HepG2 (cell line): ENCODE measurements around the gene PTPRN. TPM values are rescaled to one million over a fixed set of nuclear protein-coding genes. Genes with fewer than 3 reads are reported as not detected.
A peak's percentile ranks its signal among the peaks of the same experiment; 100 is the strongest.

Experiments
- ATAC-seq: fragments of 200-7000 bp; cut with Tn5 transposase; 3 replicates; pipeline ENCODE4 v1.9.1; 2020; ENCODE audit warnings: mild to moderate bottlenecking, moderate library complexity
- BruUV-seq: library from RNA; stranded (reverse); fragments of 400-500 nt; replicated peaks from 2 replicates; lab custom pipeline; 2021; lab: Mats Ljungman, UMichigan
- CTCF ChIA-PET: fragments of 300-600 bp; formaldehyde crosslinking; extraction: SDS; loops from one replicate; lab custom pipeline; 2021; ENCODE audit warnings: low total read pairs, inconsistent platforms, low intra/inter-chr PET ratio; lab: Yijun Ruan, JAX
- POLR2A ChIA-PET: fragments of 350-600 bp; sonication (Branson Sonifier 250); formaldehyde crosslinking; loops from one replicate; lab custom pipeline; 2020; ENCODE audit warnings: antibody characterized with exemption, inconsistent platforms; lab: Yijun Ruan, JAX
- DNase-seq: peaks from one replicate; pipeline ENCODE4 v3.0.0-alpha.2; 2015; ENCODE audit warnings: low spot score
- FAIRE-seq: peaks from 3 replicates; lab custom pipeline; 2011; peaks lifted over from hg19 to GRCh38; lab: Jason Lieb, UNC
- H2AFZ ChIP-seq: one replicate; pipeline ENCODE4 v1.6.1; 2011; ENCODE audit warnings: low read length, inconsistent platforms
- H3K27ac ChIP-seq: fragments of 300-600 bp; 3 replicates; pipeline ENCODE4 v1.8.0; 2011; ENCODE audit warnings: mixed run types, mild to moderate bottlenecking, mixed read lengths, low read length, inconsistent platforms; ENCODE audit not compliant: insufficient read depth; ENCODE audit errors: extremely low read length
- H3K27me3 ChIP-seq, 2 experiments: fragments of 200-600 bp in 1 of 2; 2 replicates in 1 of 2; 3 replicates in 1 of 2; pipeline versions ENCODE4 v1.6.0 to v1.8.0; 2011; ENCODE audit warnings: low read length in 2 of 2, mild to moderate bottlenecking in 2 of 2, moderate library complexity in 2 of 2, inconsistent platforms in 1 of 2; ENCODE audit not compliant: insufficient read depth in 2 of 2, control insufficient read depth in 1 of 2
- H3K36me3 ChIP-seq, 2 experiments: fragments of 200-600 bp in 1 of 2; replicated peaks in 1 of 2; 2 replicates in 1 of 2; 3 replicates in 1 of 2; pipeline versions ENCODE4 v1.5.1 to v1.8.0; 2011; ENCODE audit warnings: low read length in 2 of 2, inconsistent platforms in 1 of 2; ENCODE audit not compliant: insufficient read depth in 2 of 2, control insufficient read depth in 1 of 2
- H3K4me1 ChIP-seq: 2 replicates; pipeline ENCODE4 v1.5.1; 2012; ENCODE audit warnings: low read length, inconsistent platforms; ENCODE audit not compliant: insufficient read depth
- H3K4me2 ChIP-seq: 2 replicates; pipeline ENCODE4 v1.6.0; 2011; ENCODE audit warnings: low read depth, low read length, inconsistent platforms
- H3K4me3 ChIP-seq, 3 experiments: fragments of 200-600 bp in 1 of 3; sonication (generic), shearing (Covaris generic) in 1 of 3; replicated peaks in 1 of 3; 2 replicates each; pipeline ENCODE4 v1.5.1; 2011 to 2016; ENCODE audit warnings: low read length in 3 of 3, inconsistent platforms in 2 of 3, low read depth in 2 of 3, mild to moderate bottlenecking in 2 of 3, control low read depth in 1 of 3, mixed read lengths in 1 of 3; ENCODE audit not compliant: insufficient read depth in 1 of 3
- H3K79me2 ChIP-seq: one replicate; pipeline ENCODE4 v1.6.1; 2011; ENCODE audit warnings: low read length, inconsistent platforms; ENCODE audit not compliant: insufficient read depth
- H3K9ac ChIP-seq: 2 replicates; pipeline ENCODE4 v1.6.0; 2011; ENCODE audit warnings: mild to moderate bottlenecking, low read depth, low read length, inconsistent platforms; ENCODE audit not compliant: insufficient read depth
- H3K9me3 ChIP-seq: 2 replicates; pipeline ENCODE4 v1.5.1; 2012; ENCODE audit warnings: mild to moderate bottlenecking, low read length
- H4K20me1 ChIP-seq: 2 replicates; pipeline ENCODE4 v1.6.0; 2011; ENCODE audit warnings: inconsistent platforms, mild to moderate bottlenecking, low read length, moderate library complexity; ENCODE audit not compliant: insufficient read depth
- ARID3A ChIP-seq: IDR thresholded peaks from 2 replicates; pipeline ENCODE4 v1.6.1; 2012; ENCODE audit warnings: low read depth, low read length, improper control_type of control experiment
- FOXO1 ChIP-seq: sonication (generic); formaldehyde crosslinking; IDR thresholded peaks from 2 replicates; pipeline ENCODE4 v1.4.0; 2020; ENCODE audit warnings: missing genetic modification reagents
- MAFF ChIP-seq: IDR thresholded peaks from 2 replicates; pipeline ENCODE4 v1.6.1; 2011; ENCODE audit warnings: low read depth, low read length, improper control_type of control experiment
- MAFK ChIP-seq, 2 experiments: IDR thresholded peaks in 1 of 2; conservative IDR thresholded peaks in 1 of 2; 2 replicates each; pipeline ENCODE4 v1.6.1; 2011; ENCODE audit warnings: improper control_type of control experiment in 2 of 2, low read length in 2 of 2
- NCOA1 ChIP-seq: sonication (generic); formaldehyde crosslinking; IDR thresholded peaks from 2 replicates; pipeline ENCODE4 v1.9.0; 2021; ENCODE audit warnings: missing genetic modification reagents
- RARG ChIP-seq: sonication (generic); formaldehyde crosslinking; IDR thresholded peaks from 2 replicates; pipeline ENCODE4 v1.4.0; 2020; ENCODE audit warnings: low read depth, mild to moderate bottlenecking, missing genetic modification reagents
- RBM22 ChIP-seq: fragments of 200-400 bp; formaldehyde crosslinking; optimal IDR thresholded peaks from 2 replicates; pipeline ENCODE3; 2017; ENCODE audit warnings: mild to moderate bottlenecking, low read length, moderate library complexity
- RORA ChIP-seq: sonication (generic); formaldehyde crosslinking; IDR thresholded peaks from 2 replicates; pipeline ENCODE4 v1.5.0; 2020; ENCODE audit warnings: mild to moderate bottlenecking, missing genetic modification reagents, moderate library complexity
- SIX1 ChIP-seq: sonication (generic); formaldehyde crosslinking; IDR thresholded peaks from 2 replicates; pipeline ENCODE4 v1.4.0; 2020; ENCODE audit warnings: missing genetic modification reagents, borderline replicate concordance
- SUZ12 ChIP-seq: fragments of 150-350 bp; IDR thresholded peaks from 2 replicates; pipeline ENCODE4 v1.6.1; 2014; ENCODE audit warnings: low read depth, low read length
- ZNF580 ChIP-seq: IDR thresholded peaks from 2 replicates; pipeline ENCODE4 v1.6.1; 2016; ENCODE audit warnings: low read depth, borderline replicate concordance
- ZNF614 ChIP-seq: IDR thresholded peaks from 2 replicates; pipeline ENCODE4 v1.6.1; 2018; ENCODE audit warnings: missing biosample characterization, missing genetic modification reagents, inconsistent platforms, borderline replicate concordance
- ZNF644 ChIP-seq: IDR thresholded peaks from 2 replicates; pipeline ENCODE4 v1.6.1; 2016; ENCODE audit warnings: low read depth
- ZNF781 ChIP-seq: sonication (generic); formaldehyde crosslinking; IDR thresholded peaks from 2 replicates; pipeline ENCODE4 v1.5.1; 2020; ENCODE audit warnings: borderline replicate concordance, mild to moderate bottlenecking, missing genetic modification reagents; ENCODE audit errors: not compliant biosample characterization
- ZSCAN29 ChIP-seq: sonication (generic); formaldehyde crosslinking; conservative IDR thresholded peaks from 2 replicates; pipeline ENCODE4 v1.4.0; 2020; ENCODE audit warnings: mild to moderate bottlenecking, missing genetic modification reagents
- WGBS: methylation state at CpG from one replicate; pipeline ENCODE4 v1.1.6; 2017; ENCODE audit warnings: low lambda C conversion rate; 5-methylcytosine and 5-hydroxymethylcytosine counted together
- in situ Hi-C: cut with HindIII; loops from 2 replicates; pipeline ENCODE4 v1.10.0; 2017; ENCODE audit warnings: low pct_unique_long_range_greater_than_20kb; ENCODE audit not compliant: extremely low pct_ligation_motif_present
- intact Hi-C: fragments of 100-400 bp; cut with micrococcal nuclease; formaldehyde crosslinking; loops from one replicate; pipeline ENCODE4 v1.10.0; 2022; ENCODE audit not compliant: unreplicated experiment
- polyA plus RNA-seq, 8 experiments: library from polyadenylated mRNA; depleted of rRNA in 3 of 8; stranded (reverse) in 7 of 8; unstranded in 1 of 8; fragments of >200 nt; fragmentation: Illumina TruSeq in 4 of 8; extraction: Trizol in 4 of 8; gene quantifications; 2 replicates each; pipeline versions ENCODE4 v1.2.1 to v1.2.3, GENCODE V29; 2011 to 2016; ENCODE audit warnings: low read depth in 4 of 8, missing spikeins in 1 of 8, mixed read lengths in 1 of 8; ENCODE audit not compliant: insufficient read depth in 1 of 8
- total RNA-seq, 5 experiments: library from RNA; depleted of rRNA; stranded (reverse); fragments of >200 nt; fragmentation: Illumina TruSeq; extraction: Trizol; gene quantifications; 2 replicates each; pipeline ENCODE4 v1.2.3, GENCODE V29; 2016; ENCODE audit warnings: low read depth in 1 of 5
- TF ChIP-seq, protein P1 (sequence below): sonication (generic); formaldehyde crosslinking; IDR thresholded peaks from 2 replicates; pipeline ENCODE4 v1.4.0; 2020; ENCODE audit warnings: missing genetic modification reagents
- TF ChIP-seq, protein P2 (sequence below): sonication (generic); formaldehyde crosslinking; IDR thresholded peaks from 2 replicates; pipeline ENCODE4 v1.8.0; 2022; ENCODE audit warnings: mild to moderate bottlenecking, missing genetic modification reagents, moderate library complexity

The PTPRN gene
- total and polyA plus RNA-seq, 2 of the 13 experiments (the other 11 are each of a cell fraction or from before 2014, with no cell fraction given): 0.26 TPM; not detected in 1

- TF ChIP-seq, protein P1, sequence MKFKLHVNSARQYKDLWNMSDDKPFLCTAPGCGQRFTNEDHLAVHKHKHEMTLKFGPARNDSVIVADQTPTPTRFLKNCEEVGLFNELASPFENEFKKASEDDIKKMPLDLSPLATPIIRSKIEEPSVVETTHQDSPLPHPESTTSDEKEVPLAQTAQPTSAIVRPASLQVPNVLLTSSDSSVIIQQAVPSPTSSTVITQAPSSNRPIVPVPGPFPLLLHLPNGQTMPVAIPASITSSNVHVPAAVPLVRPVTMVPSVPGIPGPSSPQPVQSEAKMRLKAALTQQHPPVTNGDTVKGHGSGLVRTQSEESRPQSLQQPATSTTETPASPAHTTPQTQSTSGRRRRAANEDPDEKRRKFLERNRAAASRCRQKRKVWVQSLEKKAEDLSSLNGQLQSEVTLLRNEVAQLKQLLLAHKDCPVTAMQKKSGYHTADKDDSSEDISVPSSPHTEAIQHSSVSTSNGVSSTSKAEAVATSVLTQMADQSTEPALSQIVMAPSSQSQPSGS (CRISPR knock-in tag): peak; percentile 95
- TF ChIP-seq, protein P2, sequence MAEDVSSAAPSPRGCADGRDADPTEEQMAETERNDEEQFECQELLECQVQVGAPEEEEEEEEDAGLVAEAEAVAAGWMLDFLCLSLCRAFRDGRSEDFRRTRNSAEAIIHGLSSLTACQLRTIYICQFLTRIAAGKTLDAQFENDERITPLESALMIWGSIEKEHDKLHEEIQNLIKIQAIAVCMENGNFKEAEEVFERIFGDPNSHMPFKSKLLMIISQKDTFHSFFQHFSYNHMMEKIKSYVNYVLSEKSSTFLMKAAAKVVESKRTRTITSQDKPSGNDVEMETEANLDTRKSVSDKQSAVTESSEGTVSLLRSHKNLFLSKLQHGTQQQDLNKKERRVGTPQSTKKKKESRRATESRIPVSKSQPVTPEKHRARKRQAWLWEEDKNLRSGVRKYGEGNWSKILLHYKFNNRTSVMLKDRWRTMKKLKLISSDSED (CRISPR knock-in tag): peak; percentile 86; the same call in 1 of the 2 replicates
- TF ChIP-seq RARG (CRISPR knock-in tag) (peak; percentile 82; the same call in 1 of the 2 replicates), ZSCAN29 (CRISPR knock-in tag) (no peak), ZNF644 (CRISPR knock-in tag) (0 out of 2 replicates have a peak, but pooled peaks have one; percentile 45)
These were observed 779 bp downstream of the PTPRN start (continued) for GRCh38 chr2:219308142-219309101.

DNA sequence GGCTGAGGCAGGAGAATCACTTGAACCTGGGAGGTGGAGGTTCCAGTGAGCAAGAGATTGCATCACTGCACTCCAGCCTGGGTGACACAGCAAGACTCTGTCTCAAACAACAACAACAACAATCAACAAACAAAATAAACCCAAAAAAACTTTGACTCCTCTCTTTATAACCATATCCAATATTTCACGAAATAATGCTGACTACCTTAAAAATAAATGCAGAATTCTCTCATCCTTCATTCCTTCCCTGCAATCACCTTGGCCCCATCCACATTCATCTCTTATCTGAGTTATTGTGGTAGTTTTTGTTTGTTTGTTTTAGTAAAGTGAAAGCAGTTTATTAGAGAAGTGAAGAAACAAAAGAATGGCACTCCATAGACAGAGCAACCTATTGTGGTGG, 3.2 kb downstream of the PTPRN start:
- Histone ChIP-seq H3K9ac (no peak overlapping the region), H3K27ac (no peak overlapping the region), H3K79me2 (no peaks in the 10 kb centered on the region), H3K4me1 (no peaks in the 10 kb centered on the region), H3K36me3 (no peaks in the 10 kb centered on the region), H3K4me2 (no peak overlapping the region), H3K9me3 (no peaks in the 10 kb centered on the region), H3K27me3 (peaks cover 6 to 33% of the 10 kb centered on the region in 2 experiments), H2AFZ (no peak overlapping the region), H3K4me3 (no peak overlapping the region), H4K20me1 (peaks cover 7% of the 10 kb centered on the region)
- ATAC-seq: no peak
- intact Hi-C loops: no loop called here
- DNase-seq: no peak
- 2% methylated on average over 1 of the region's 1 CpG for WGBS
- TF ChIP-seq SUZ12 (no peak), ZNF781 (no peak), RBM22 (no peak), SIX1 (CRISPR knock-in tag) (no peak), NCOA1 (CRISPR knock-in tag) (no peak), ARID3A (no peak), ZNF580 (CRISPR knock-in tag) (no peak), ZNF614 (CRISPR knock-in tag) (no peak), FOXO1 (CRISPR knock-in tag) (no peak), MAFK (conservative IDR thresholded peaks at IDR 0.05 in 1 of 2, IDR thresholded peaks at IDR 0.05 in 1 of 2; ENCODE audit: low read length in 2 of 2) (peak; percentile 78 to 84), RORA (no peak), MAFF (peak; percentile 76)
- CTCF ChIA-PET: no interaction called here
- BruUV-seq: no TSS peak
- POLR2A ChIA-PET: no interaction called here
- FAIRE-seq: no peak
- in situ Hi-C loops: loop anchor here (5.0 kb wide), 1 partner anchor 264 kb away; the partner anchor contains the start of gene CFAP65
